Mammary epithelial cell (primary cell): ENCODE data around the gene CNTN5.

Experiments used
- CTCF ChIP-seq, 2 donors: IDR thresholded peaks in 1 of 2; conservative IDR thresholded peaks in 1 of 2; 2 replicates each; pipeline ENCODE4 v1.5.1; 2011 to 2012; ENCODE audit warnings: inconsistent platforms in 2 of 2, low read length in 2 of 2, mild to moderate bottlenecking in 2 of 2, control low read depth in 1 of 2, low read depth in 1 of 2; ENCODE audit not compliant: insufficient read depth in 1 of 2; ENCODE audit errors: extremely low read depth in 1 of 2
- EZH2 ChIP-seq: IDR thresholded peaks from 2 replicates; pipeline ENCODE4 v1.6.1; 2012; ENCODE audit warnings: low read length, inconsistent platforms, borderline replicate concordance

- TF ChIP-seq CTCF (conservative IDR thresholded peaks at IDR 0.05 in 1 of 2, IDR thresholded peaks at IDR 0.05 in 1 of 2; ENCODE audit: extremely low read depth in 1 of 2, insufficient read depth in 1 of 2, low read depth in 1 of 2, low read length in 2 of 2) (no peak), EZH2 (no peak)
These were observed 619.9 kb downstream of the CNTN5 start for GRCh38 chr11:99640671-99641070.
